ENCODE measurements around the gene PTGIS.

Gene PTGIS

DNA sequence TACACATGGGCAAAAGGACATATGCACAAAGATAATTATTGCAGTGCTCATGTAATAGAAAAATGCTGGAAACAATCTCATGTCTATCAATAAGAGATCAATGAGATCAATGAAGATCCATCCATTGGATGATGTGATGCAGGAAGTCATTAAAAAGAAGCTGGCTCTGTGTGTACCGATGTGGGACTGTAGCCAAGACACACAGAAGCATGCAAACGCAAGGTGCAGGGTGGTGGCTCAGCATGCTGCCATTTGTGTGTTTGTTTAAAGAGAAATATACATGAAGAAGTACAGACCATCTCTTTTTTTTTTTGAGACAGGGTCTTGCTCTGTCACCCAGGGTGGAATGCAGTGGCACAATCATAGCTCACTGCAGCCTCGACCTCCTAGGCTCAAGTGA, 52.4 kb downstream of the PTGIS start:
- H2AFZ ChIP-seq (ENCODE audit: low read depth, low read length), result no peak overlapping the region
- no peaks in the 10 kb centered on the region for H3K27me3 ChIP-seq (ENCODE audit: insufficient read depth, low read length)
- no peaks in the 10 kb centered on the region for H3K36me3 ChIP-seq (ENCODE audit: insufficient read depth, low read length)
- H3K9me3 ChIP-seq (ENCODE audit: low read length), result no peaks in the 10 kb centered on the region
- H3K4me1 ChIP-seq (ENCODE audit: insufficient read depth, low read length), result peaks cover 15% of the 10 kb centered on the region
- no peak overlapping the region for H3K4me3 ChIP-seq (ENCODE audit: low read length)

DNA sequence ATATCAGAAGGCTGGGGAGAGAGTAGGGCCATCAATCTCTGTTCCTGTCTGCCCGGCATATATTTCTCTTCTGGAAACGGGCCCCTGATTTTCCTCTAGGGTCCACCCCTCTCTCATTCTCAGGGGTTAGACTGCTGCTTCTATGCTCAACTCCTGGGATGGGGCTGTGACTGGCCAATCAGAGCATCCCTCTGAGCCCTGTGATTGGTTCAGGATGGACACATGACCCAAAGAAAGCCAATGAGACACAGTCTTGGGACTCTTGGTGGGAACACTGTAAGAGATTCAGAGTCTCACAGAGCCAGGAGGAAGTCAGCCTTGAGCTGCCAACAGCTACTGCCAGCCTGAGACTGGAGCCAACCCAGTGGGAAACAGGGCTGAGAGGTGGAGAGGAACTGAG, 54.4 kb downstream of the PTGIS start:
- Histone ChIP-seq H3K4me3 (ENCODE audit: low read length) (no peak overlapping the region), H3K4me1 (ENCODE audit: insufficient read depth, low read length) (peaks cover 15% of the 10 kb centered on the region), H2AFZ (ENCODE audit: low read depth, low read length) (no peak overlapping the region), H3K36me3 (ENCODE audit: insufficient read depth, low read length) (no peaks in the 10 kb centered on the region), H3K9me3 (ENCODE audit: low read length) (no peaks in the 10 kb centered on the region), H3K27me3 (ENCODE audit: insufficient read depth, low read length) (no peaks in the 10 kb centered on the region)

DNA sequence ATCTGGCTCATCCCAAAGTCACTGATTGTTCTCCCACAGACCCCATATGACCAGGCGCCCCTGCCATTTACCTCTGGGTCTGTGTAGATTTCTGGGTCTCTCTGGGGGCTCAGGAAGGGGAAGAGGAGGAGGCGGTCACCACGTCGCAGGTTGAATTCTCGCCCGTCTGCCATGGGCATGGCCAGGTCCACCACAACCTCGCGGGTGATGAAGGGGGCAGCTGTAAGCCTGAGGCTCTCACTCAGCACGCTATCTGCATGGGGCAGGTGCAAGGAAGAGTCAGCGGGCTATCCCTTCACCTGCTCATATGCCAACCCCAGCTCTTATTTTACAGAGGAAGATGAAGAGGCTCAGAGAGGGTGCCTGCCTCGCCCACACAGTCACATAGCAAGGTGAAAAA, 54.9 kb downstream of the PTGIS start:
- H3K9me3 ChIP-seq (ENCODE audit: low read length), result no peaks in the 10 kb centered on the region
- no peak overlapping the region for H2AFZ ChIP-seq (ENCODE audit: low read depth, low read length)
- H3K27me3 ChIP-seq (ENCODE audit: insufficient read depth, low read length), result no peaks in the 10 kb centered on the region
- peaks cover 16% of the 10 kb centered on the region for H3K4me1 ChIP-seq (ENCODE audit: insufficient read depth, low read length)
- no peak overlapping the region for H3K4me3 ChIP-seq (ENCODE audit: low read length)
- H3K36me3 ChIP-seq (ENCODE audit: insufficient read depth, low read length), result no peaks in the 10 kb centered on the region

DNA sequence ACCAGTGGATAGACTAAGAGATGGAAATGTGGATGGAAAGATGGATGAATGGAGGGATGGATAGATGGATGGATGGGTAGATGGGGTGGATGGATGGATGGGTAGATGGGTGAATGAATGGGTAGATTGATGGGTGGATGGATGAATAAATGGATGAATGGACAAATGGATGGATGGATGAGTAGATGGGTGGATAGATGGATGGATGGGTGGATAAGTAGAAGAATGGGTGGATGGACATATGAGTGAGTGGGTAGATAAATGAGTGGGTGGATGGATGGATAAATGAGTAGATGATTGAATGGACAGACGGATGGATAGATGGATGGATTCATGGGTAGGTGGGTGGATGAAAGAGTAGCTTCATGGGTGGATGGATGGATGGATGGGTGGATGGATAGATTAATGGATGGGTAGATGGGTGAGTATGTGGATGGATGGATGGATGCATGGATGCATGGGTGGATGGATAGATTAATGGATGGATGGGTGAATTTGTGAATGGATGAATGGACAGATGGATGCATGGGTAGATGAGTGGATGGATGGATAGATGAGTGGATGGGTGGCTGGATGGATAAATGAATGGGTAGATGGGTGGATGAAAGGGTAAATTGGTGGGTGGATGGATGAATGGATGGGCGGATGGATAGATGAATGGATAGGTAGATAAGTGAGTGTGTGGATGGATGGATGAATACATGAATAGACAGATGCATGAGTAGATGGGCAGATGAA, 56.0 kb downstream of the PTGIS start:
- no peak overlapping the region for H2AFZ ChIP-seq (ENCODE audit: low read depth, low read length)
- no peaks in the 10 kb centered on the region for H3K36me3 ChIP-seq (ENCODE audit: insufficient read depth, low read length)
- H3K27me3 ChIP-seq (ENCODE audit: insufficient read depth, low read length), result no peaks in the 10 kb centered on the region
- no peak overlapping the region for H3K4me3 ChIP-seq (ENCODE audit: low read length)
- peaks cover 6% of the 10 kb centered on the region for H3K4me1 ChIP-seq (ENCODE audit: insufficient read depth, low read length)
- H3K9me3 ChIP-seq (ENCODE audit: low read length), result no peaks in the 10 kb centered on the region

DNA sequence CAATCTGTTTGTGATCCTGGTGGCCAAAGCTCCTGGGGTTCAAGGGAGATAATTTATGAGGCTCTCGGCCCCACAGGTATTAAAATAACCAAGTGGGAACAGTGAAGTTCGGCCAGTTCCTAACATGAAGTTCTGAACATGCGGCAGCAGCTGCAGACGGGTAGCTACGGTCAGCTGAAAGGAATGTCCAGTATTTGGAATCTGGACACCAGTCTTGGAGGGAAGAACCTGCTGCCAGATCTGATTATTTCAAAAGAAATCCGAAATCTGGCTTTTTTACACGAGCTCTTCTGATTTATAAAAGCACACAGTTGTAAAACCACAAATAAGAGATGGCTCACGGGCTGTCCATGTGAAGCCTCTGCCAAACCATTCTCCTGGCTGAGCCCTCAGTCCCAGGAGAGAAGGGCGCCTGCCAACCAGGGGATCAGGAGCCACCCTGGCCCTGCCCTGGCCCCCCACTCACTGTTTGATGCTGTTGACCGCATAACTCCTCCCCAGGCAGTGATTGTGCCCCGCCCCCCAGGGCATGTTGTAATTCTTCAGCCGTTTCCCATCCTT, 57.3 kb downstream of the PTGIS start:
- no peaks in the 10 kb centered on the region for H3K27me3 ChIP-seq (ENCODE audit: insufficient read depth, low read length)
- no peaks in the 10 kb centered on the region for H3K36me3 ChIP-seq (ENCODE audit: insufficient read depth, low read length)
- peaks cover 7% of the 10 kb centered on the region for H3K4me1 ChIP-seq (ENCODE audit: insufficient read depth, low read length)
- H3K9me3 ChIP-seq (ENCODE audit: low read length), result no peaks in the 10 kb centered on the region
- H2AFZ ChIP-seq (ENCODE audit: low read depth, low read length), result no peak overlapping the region
- H3K4me3 ChIP-seq (ENCODE audit: low read length), result no peak overlapping the region

DNA sequence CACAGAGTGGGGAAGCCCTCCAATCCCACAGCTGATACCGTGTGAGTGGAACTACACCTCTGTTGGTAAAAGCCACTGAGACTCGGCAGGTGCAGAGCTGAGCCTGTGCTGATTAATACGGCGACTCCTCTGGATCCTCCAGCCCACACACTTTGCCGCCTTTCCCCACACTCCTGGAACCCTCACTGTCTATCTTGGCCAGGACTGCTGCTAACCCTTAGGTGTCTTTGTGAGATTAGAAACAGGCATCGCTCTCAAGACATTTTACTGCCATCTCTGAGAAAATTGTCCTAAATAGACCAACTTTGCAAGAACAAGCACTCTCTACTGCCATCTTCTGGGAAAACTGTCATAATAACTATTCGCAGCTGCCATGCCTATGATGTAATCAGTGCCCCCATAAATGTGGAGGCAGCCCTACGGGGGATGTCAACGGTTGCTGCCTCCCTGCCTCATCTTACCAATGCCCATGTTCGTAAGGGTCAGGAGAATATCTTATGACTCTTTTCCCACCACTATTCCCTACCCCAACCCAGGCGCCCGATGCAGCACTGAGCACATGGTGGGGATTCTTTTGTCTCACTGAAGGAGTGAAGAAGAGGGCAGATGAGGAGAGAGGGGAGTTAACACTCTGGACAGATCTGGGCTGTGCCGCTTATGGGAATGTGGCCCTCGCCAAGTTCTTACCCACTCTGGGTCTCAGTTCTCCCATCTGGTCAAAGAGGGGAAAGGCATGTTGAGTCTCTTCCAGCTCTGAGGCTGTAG, 59.3 kb downstream of the PTGIS start:
- H3K4me1 ChIP-seq (ENCODE audit: insufficient read depth, low read length), result peaks cover 13% of the 10 kb centered on the region
- no peaks in the 10 kb centered on the region for H3K27me3 ChIP-seq (ENCODE audit: insufficient read depth, low read length)
- no peaks in the 10 kb centered on the region for H3K36me3 ChIP-seq (ENCODE audit: insufficient read depth, low read length)
- H3K4me3 ChIP-seq (ENCODE audit: low read length), result no peak overlapping the region
- H2AFZ ChIP-seq (ENCODE audit: low read depth, low read length), result no peak overlapping the region
- no peaks in the 10 kb centered on the region for H3K9me3 ChIP-seq (ENCODE audit: low read length)

DNA sequence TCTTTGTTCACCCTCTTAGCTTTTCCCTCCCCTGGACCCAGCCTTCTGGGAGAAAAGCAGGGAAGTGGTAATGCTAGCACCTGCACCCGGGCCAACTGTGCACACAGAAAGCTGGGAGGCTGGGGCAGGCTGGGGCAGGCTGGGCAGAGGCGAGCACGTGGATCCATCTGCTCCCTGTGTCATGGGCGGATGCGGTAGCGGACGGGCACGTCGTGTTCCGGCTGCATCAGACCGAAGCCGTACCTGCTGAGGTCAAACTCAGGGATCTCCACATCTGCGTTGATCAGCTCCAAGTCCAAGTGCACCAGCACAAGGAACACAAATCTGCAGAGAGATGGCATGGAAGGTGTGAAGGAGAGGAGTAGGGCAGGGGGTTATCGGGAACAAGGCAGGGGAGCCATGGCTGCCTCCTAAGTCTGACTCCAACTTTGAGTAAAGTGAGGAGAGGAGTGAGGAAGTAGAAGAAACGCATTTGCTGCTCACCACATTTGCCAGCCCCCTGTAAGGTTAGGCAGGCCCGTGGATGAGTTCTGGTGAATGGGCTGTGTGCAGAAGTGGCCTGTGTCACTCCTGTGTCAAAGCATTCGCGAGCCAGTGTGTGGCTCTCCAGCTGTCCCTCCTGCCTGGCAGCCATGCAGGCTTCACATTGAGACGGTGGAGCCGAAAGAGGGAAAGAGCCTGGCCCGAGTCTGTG, 60.0 kb downstream of the PTGIS start:
- Histone ChIP-seq H3K27me3 (ENCODE audit: insufficient read depth, low read length) (no peaks in the 10 kb centered on the region), H3K4me3 (ENCODE audit: low read length) (no peak overlapping the region), H2AFZ (ENCODE audit: low read depth, low read length) (no peak overlapping the region), H3K4me1 (ENCODE audit: insufficient read depth, low read length) (peaks cover 16% of the 10 kb centered on the region), H3K36me3 (ENCODE audit: insufficient read depth, low read length) (no peaks in the 10 kb centered on the region), H3K9me3 (ENCODE audit: low read length) (no peaks in the 10 kb centered on the region)

DNA sequence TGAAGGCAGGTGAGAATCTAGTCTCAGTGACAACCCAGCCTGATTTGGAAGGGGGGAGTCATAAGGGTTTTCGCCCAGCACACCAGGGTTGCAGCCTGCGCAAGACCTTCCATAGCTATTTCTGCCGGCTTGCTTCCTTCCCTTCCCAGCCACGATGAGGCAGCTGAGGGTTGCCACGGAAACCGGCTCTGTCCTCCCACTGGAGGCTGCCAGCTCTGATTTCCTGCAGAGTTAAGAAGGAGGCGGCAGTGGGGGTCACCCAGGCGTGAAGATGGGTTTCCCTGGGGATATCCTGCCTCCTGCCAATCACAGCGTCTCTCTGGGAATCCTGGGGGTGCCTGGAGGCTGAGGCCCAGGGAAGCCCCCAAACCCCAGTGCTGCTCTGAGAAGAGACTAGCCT, 62.4 kb downstream of the PTGIS start:
- no peaks in the 10 kb centered on the region for H3K36me3 ChIP-seq (ENCODE audit: insufficient read depth, low read length)
- H3K9me3 ChIP-seq (ENCODE audit: low read length), result no peaks in the 10 kb centered on the region
- no peaks in the 10 kb centered on the region for H3K27me3 ChIP-seq (ENCODE audit: insufficient read depth, low read length)
- peaks cover 16% of the 10 kb centered on the region for H3K4me1 ChIP-seq (ENCODE audit: insufficient read depth, low read length)
- H3K4me3 ChIP-seq (ENCODE audit: low read length), result no peak overlapping the region
- H2AFZ ChIP-seq (ENCODE audit: low read depth, low read length), result no peak overlapping the region

DNA sequence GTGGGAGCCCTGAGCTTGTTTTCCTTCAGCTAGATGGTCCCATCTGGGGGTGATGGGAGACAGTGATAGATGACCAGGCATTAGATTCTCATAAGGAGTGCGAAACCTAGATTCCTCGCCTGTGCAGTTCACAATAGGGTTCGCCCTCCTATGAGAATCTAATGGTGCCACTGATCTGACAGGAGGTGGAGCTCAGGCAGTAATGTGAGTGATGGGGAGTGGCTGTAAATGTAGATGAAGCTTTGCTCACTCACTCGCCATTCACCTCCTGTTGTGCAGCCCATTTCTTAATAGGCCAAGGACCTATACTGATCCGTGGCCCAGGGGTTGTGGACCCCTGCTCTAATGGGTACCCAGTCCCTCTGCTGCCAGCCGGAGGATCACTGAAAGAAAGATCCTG, 64.8 kb downstream of the PTGIS start:
- peaks cover 2% of the 10 kb centered on the region for H3K9me3 ChIP-seq (ENCODE audit: low read length)
- no peak overlapping the region for H3K4me3 ChIP-seq (ENCODE audit: low read length)
- H3K27me3 ChIP-seq (ENCODE audit: insufficient read depth, low read length), result peaks cover 2% of the 10 kb centered on the region
- H3K4me1 ChIP-seq (ENCODE audit: insufficient read depth, low read length), result peaks cover 15% of the 10 kb centered on the region
- no peaks in the 10 kb centered on the region for H3K36me3 ChIP-seq (ENCODE audit: insufficient read depth, low read length)
- H2AFZ ChIP-seq (ENCODE audit: low read depth, low read length), result no peak overlapping the region

DNA sequence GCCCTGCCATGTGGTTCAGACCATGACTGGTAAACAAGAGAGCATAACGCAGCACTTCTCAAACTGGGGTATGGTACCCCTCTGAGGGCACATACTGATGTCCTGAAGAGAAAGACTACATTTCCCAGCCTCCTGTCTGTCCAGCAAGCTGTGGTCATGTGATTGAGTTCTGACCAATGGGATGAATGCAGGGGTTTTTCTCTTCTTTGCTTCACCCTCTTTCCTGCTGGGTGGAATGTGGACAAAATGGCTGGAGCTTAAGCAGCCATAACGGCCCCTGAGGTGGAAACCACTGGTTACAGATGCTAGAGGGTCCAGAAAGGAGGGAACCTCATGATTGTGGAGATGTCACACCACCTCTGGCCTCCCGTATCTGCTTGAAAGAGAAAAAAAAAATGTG, 66.0 kb downstream of the PTGIS start:
- Histone ChIP-seq H3K27me3 (ENCODE audit: insufficient read depth, low read length) (peaks cover 9% of the 10 kb centered on the region), H3K4me3 (ENCODE audit: low read length) (no peak overlapping the region), H2AFZ (ENCODE audit: low read depth, low read length) (no peak overlapping the region), H3K4me1 (ENCODE audit: insufficient read depth, low read length) (peaks cover 15% of the 10 kb centered on the region), H3K9me3 (ENCODE audit: low read length) (peaks cover 2% of the 10 kb centered on the region), H3K36me3 (ENCODE audit: insufficient read depth, low read length) (no peaks in the 10 kb centered on the region)

DNA sequence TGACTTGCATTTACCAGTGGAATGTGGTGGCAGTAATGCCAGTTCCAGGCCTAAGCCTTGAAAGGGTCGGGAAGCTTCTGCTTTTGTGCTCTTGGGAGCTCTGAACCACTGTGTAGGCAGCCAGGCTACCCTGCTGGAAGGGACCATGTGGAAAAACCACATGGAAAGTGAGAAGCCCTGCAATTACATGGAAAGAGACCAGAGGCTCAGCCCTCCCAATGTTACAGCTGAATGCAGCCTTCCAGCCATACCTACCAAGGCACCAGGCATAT, 70.6 kb downstream of the PTGIS start:
- H2AFZ ChIP-seq (ENCODE audit: low read depth, low read length), result no peak overlapping the region
- peaks cover 15% of the 10 kb centered on the region for H3K27me3 ChIP-seq (ENCODE audit: insufficient read depth, low read length)
- no peak overlapping the region for H3K4me3 ChIP-seq (ENCODE audit: low read length)
- H3K4me1 ChIP-seq (ENCODE audit: insufficient read depth, low read length), result peaks cover 2% of the 10 kb centered on the region
- H3K9me3 ChIP-seq (ENCODE audit: low read length), result peaks cover 2% of the 10 kb centered on the region
- no peaks in the 10 kb centered on the region for H3K36me3 ChIP-seq (ENCODE audit: insufficient read depth, low read length)

DNA sequence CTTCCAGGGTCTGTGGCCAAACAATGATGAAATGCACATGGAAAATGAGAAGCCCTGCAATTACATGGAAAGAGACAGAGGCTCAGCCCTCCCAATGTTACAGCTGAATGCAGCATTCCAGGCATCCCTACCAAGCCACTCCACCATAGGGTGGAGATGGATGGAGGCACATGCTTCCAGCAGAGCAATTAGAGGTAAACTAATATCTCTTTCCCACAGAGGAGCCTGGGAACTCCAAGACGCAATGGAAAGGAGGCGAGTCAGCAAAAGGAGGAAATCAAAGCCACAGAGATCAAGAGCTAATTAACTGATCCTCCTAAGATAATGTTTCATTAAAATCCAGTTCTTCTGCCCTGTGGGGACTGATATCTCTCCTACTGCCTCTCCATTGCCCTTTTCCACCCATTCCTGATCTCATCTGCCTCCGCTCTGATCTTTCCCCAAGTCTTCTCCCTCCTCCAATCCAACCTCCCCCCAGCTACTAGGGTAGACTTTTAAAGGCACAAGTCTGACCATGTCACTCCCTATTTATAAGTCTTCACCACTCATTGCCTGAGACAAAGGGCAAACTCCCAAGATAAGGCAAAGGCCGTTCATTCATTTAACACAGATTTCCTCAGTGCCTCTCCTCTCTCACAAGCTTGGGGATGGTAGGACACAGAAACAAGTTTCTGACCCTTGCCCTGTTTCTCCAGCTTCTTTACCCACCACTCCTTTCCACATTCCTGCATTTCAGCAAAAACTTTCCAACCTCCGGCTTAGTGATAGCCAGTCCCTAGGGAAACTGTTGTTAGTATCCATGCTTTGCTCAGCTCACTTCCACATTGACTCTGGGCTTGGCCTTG, 71.2 kb downstream of the PTGIS start:
- H3K4me1 ChIP-seq (ENCODE audit: insufficient read depth, low read length), result peaks cover 2% of the 10 kb centered on the region
- no peak overlapping the region for H2AFZ ChIP-seq (ENCODE audit: low read depth, low read length)

More for the DNA sequence above, 71.2 kb downstream of the PTGIS start:
- H3K27me3 ChIP-seq (ENCODE audit: insufficient read depth, low read length), result peaks cover 15% of the 10 kb centered on the region
- H3K4me3 ChIP-seq (ENCODE audit: low read length), result no peak overlapping the region
- peaks cover 2% of the 10 kb centered on the region for H3K9me3 ChIP-seq (ENCODE audit: low read length)
- H3K36me3 ChIP-seq (ENCODE audit: insufficient read depth, low read length), result no peaks in the 10 kb centered on the region

Data from neuron (in vitro differentiated cells).